COR-L47 (cell line): ENCODE data around the gene APOBEC3B.
"Not testable (repeated sequence)": the region's sequence is repeated elsewhere in the genome, so short reads cannot be mapped to it uniquely, and the experiment has no call there.

ENCODE experiments used
- DNase-seq: peaks from one replicate; lab custom pipeline; 2025; lab: John Stamatoyannopoulos, UW

The APOBEC3B gene

DNA sequence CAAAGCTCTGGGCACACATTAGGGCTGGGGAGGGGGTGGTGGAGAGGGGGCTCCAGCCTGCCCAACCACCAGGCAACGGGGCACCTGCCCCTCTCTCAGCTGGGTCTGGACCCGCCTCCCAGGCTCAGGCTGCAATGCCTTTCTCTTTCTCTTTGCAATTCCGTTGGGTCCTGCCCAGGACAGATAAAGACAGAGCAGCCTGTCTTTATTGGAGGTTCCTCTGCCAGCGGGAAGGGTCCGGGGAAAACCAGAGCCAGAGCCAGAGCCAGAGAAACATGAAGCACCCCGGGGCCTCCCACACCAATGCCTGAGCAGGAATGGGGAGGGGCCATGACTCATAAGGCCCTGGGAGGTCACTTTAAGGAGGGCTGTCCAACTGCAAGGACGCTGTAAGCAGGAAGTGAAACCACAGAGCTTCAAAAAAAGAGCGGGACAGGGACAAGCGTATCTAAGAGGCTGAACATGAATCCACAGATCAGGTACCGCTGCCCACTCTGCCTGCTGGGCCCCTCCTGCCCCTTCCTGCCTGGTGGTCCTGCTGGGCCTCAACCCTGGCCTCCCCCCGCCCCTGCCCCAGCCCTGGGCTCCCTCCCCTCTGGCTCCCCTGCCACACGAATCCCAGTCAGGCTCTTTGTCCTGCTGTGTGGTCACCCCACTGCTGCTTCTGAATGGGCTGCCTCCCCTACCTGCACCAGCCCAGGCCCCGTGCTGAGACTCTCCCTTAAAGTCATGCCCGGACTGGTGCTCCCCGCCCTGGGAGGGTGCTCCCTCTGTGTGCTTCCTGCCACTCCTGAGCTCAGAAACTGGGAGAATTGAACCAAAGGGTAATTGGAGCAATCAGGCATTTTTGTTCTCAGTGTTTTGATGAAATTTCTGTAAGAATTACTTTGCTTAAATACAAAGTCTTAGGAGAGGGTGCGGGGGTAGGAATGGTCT is at the start of gene APOBEC3B:
Gene APOBEC3B, plus strand, starts transcription at position 356 of the 936 bp plus-strand sequence. Its CDS starts 107 bp downstream, at position 463.
- peak; percentile 8 for DNase-seq

DNA sequence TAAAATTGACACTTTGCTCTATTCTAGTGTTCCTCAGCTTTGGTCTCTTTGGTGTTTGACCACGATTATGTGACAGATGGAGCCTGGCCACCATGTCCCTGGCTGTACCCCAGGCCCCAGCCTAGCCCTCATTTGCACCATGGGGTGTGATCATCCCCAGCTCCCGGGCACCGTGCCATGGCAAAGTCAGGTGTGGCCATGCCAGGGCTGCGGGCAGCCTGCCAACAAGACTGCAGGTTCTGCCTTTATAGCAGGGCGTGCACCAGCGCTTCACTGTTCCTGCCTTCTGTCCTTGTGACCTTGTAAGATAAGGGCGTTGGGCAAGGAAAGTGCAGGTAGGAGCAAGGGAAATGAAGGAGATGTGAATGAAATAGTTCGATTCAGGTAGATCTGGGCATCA is 47.1 kb upstream of the APOBEC3B start:
- peak; percentile 100 for DNase-seq

DNA sequence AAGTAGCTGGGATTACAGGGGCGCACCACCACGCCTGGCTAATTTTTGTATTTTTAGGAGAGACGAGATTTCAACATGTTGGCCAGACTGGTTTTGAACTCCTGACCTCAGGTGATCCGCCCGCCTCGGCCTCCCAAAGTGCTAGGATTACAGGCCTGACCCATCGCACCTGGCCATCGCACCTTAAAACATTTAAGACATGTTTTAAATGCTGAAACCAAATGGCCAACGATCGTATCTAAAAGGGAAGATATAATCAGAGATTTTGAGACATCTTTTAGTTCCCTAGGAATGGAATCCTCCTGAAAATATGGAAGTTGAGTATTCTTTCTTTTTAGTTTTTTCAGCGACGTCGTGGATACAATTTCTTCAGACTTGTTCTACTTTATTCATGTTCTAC is 46.5 kb upstream of the APOBEC3B start:
- no peak for DNase-seq

DNA sequence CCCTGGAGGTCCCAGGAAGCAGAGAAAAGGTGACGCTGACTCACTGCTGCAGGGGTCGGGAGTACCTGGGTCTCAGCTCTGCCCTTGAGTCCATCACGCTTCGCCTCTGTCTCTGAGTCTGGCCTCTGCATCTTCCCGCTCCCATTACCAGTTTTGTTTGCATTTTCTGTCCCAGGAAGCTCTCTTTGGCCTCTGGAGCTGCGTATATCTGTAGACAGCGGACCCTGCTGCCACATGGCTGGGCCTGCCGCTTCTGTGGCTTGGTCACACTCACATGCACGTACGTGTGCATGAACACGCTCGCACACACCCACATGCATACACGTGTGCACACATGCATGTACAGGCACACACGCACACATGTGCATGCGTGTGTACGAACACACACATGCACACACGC is 45.6 kb upstream of the APOBEC3B start:
- DNase-seq: no peak

DNA sequence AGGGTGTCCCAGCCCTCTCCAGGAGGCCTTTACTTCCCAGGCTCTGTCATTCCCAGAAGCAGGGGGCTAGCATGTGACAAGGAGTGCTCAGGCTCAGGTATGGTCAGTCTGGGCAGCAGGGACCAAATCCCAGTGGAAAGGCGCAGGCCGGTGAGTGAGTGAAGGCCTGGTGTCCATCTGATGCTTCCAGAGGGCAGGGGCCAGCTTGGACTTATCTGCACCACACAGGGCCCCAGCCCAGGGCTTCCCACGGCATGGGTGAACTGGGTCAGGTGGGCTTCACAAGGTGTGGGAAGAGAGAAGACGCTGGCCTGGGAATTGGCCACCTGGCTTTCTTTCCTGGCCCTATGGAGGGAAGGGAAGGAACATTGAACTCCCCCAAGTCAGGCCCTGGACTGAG is 45.1 kb upstream of the APOBEC3B start:
- DNase-seq: no peak

DNA sequence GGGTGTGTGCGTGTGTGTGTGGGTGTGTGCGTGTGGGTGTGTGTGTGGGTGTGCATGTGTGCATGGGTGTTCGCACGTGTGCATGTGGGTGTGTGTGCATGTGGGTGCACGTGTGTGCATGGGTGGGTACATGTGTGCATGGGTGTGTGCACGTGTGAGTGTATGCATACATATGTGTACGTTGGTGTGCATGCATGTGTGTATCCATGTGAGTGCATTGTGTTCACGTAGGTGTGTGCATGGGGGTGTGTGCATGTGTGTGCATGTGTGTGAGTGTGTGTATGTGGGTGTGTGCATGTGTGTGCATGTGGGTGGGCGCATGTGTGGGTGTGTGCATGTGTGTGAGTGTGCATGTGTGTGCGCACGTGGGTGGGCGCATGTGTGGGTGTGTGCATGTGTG is 44.6 kb upstream of the APOBEC3B start:
- DNase-seq: no peak

DNA sequence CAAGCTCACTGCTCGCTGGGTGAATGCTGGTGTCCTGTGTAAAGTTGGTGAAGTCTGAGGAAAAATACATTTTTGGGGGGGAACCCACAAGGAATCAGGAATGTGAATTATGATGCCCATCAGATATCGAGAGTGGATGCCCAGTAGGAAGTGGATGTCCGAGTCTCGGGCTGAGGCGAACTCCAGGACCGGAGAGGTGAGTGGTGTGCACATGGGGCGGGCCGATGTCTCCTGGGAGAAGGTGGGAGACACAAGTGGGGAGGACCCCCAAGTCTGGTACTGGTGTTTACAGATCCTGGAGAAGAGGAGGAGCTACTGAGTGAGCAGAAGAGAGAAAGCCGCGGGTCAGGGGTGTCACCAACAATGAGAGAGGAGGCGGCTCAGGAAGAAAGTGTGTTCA is 43.9 kb upstream of the APOBEC3B start:
- no peak for DNase-seq

DNA sequence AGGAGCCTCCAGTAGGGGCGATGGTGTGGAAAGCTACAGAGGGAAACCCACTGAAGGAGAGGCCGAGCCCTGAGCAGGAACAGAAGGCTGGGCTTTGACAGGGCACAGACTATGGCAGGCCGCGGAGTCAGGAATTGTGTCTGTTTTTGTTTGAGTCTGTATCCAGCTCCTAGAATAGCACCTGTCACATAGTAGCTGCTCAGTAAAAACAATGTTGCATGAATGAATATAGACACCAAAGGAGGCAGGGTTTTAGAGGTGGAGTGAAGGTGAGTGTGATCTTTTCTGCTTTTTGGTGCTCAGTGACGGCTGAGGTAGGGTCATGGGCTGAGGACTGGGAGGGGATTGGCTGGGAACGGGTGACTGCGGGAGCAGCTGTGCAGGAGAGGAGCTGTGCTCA is 43.2 kb upstream of the APOBEC3B start:
- no peak for DNase-seq

DNA sequence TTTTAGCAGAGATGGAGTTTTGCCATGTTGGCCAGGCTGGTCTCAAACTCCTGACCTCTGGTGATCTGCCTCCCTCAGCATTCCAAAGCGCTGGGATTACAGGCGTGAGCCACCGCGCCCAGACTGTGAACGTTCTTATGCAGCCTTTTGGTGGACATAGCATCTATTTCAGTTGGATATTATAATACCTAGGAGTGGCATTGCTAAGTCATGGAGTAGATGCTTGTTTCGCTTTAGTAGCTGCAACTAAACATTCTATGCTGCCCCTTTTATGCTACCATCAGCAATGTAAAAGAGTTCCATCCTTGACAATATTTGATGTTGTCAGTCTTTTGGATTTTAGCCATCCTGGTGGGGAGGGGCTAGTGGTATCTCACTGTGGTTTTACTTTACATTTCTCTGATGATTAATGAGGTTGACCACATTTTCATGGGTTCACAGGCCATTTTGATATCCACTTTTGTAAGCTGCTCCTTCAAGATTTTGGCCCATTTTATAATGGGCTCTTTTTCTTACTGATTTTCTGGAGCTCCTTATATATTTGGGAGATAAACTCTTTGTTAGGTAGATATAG is 41.2 kb upstream of the APOBEC3B start:
- no peak for DNase-seq

DNA sequence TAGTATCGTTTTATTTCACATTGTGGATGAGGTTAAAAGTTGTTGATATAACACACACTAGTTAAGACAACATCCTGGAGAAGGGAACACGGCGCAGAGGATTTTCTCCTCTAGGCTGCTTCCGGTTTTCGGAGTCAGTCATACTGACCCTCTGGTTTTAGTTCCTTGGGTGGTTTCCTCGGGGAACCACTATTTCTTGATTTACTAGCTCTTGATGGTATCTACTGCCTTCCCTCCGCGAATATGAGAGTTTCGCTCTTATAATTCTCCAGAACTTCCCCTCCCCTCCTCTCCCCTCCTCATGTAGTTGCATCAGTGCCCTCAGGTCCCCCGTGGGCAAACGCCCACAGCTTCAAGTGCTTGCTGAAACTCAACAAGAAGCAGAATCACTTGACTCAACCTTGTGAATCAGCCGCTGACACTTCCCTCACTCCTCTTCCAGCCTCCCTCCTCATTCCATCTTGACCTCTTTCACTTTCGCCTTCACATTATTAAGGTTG is 40.6 kb upstream of the APOBEC3B start:
- no peak for DNase-seq

DNA sequence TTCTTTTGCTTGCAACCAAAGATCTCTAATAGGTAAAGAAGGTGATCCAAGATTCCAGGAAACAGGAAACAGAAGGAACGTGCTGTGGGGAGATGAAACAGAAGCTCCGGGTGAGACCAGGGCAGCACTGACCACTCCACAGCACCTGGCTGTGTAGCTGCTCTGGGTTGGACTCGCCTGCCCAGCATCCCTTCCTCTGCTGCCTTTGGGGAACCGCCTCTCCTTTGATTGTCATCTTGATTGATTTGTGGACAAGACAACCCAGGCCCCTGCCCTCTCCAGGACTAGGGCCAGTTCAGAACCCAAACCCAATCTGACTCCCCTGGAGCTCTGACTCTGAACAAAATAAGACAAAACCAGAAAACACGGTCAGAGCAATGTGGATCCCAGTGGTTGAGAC is 39.4 kb upstream of the APOBEC3B start:
- DNase-seq: no peak

DNA sequence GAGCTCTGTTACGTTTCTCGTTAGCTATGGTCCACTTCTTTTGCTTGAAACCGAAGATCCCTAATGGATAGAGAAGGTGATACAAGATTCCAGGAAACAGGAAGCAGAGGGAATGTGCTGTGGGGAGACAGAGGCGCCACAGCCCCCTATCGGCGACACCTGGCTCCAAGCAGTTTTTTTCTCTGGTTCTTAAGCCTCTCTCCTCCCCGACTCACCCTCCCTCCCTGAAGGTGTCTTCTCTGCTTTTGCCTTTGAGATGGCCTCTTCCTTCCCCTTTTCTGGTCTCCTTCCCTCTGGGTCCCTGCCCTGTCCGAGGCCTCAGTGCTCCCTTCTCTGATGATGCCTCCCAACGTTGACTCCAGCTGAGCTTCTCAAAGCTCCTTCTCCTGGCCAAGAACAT is 38.9 kb upstream of the APOBEC3B start:
- DNase-seq: no peak

DNA sequence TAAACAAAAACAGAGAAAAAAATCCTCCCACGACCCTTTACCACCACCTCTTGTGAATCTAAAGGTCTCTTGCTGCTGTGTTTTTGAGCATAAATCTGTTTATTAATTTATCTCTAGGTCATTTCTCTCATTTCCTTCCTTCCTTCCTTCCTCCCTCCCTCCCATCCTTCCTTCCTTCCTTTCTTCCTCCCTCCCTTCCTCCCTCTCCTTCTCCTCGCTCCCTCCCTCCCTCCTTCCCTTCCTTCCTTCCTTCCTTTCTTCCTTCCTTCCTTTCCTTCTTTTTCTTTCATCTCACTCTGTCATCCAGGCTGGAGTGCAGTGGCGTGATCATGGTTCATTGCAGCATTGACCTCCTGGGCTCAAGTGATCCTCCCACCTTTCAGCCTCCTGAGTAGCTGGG is 38.3 kb upstream of the APOBEC3B start:
- DNase-seq: no peak

DNA sequence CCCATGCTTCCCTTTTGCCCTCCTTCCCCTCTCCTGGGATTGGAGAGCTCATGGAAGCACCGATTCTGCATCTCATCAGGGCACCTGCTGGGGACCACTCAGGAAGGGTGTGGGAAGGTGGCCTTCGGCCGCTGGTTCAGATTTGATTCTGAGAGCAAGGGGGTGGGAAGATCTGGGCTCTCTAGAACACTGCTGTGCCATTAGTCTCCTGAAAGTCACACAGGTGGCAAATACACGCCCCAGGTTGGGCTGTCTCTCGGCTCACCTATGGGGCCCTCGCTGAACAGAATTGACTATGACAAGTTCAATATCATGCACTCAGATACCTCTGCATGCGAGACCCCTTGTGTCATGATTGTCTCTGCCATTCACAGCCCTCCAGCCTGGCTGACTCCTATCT is 37.5 kb upstream of the APOBEC3B start:
- no peak for DNase-seq

DNA sequence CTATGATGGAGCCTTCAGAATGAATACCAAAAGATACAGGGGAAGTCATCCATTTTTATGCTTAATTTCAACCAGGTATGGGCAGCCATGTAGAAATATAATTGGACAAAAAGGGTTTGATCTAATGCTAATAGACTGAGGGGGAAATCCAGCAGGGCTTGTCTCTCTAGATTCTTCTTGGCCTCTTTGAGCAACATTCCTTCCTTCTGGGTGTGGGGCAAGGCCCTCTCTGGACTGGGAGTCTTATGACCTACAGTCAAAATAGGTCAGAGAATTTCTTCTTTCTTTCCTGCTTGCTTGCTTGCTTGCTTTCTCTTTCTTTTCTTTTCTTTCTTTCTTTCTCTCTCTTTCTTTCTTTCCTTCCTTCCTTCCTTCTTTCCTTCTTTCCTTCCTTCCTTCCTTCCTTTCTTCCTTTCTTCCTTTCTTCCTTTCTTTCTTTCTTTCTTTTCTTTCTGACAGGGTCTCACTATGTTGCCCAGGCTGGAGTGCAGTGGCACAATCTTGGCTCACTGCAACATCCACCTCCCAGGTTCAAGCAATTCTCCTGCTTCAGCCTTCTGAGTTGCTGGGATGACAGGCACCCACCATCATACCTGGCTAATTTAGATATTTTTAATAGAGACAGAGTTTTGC is 36.3 kb upstream of the APOBEC3B start:
- not testable (repeated sequence) for DNase-seq

DNA sequence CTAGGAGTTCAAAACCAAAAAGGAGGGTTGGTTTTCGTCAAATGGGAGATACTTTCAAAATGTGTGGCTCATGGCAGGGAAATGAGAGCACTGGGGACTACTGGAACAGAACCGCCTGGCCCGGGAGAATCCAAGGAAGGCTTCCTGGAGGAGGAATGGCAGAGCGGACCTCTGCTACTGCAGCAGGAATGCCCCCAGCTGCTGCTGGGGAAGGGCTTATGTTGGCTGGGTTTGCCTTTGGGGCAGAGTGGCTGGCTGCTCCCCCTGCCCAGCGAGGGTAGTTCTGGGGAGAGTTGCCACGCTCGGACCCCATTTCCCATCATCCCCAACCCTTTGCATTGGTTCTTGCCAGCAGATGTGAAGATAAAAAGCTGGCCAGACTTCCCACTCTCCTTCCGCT is 35.4 kb upstream of the APOBEC3B start:
- DNase-seq: no peak

DNA sequence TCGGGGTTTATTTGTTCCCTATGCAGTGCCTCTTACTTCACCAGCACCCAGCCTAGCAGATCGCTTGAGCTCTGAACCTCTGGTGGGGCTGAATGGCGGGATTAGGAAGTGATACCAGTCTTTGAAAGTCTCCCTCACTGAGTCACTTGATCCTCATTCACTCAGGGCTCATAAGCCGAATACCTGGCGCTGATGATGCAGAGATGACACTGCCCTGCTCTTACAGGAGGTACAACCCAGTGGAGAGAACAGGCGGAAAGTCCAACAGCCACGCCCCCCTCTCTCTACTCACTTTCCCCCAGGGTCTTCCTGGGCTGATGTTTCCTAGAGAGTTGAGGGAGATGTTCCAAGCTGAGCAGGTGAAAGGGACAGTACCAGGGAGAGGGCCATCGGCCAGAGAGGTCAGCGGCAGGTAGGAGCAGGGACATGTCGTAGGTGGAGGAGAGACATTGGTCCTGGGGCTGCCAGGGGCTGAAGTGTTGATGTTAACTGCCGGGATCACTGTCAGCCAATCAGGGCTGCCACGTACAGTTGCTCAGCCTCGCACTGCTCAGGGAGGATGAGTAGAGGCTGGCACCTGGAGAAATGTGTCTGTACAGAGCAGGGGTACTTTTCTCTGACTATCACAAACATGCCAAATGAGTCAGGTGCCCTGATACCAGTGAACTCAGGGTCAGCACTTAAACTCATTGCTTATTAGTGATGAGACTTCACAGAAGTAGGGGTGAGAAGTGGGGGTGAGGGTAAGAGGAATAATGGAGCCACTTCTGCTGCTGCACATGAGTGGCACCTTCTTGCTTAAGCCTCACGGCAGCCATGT is 34.6 kb upstream of the APOBEC3B start:
- DNase-seq: no peak

DNA sequence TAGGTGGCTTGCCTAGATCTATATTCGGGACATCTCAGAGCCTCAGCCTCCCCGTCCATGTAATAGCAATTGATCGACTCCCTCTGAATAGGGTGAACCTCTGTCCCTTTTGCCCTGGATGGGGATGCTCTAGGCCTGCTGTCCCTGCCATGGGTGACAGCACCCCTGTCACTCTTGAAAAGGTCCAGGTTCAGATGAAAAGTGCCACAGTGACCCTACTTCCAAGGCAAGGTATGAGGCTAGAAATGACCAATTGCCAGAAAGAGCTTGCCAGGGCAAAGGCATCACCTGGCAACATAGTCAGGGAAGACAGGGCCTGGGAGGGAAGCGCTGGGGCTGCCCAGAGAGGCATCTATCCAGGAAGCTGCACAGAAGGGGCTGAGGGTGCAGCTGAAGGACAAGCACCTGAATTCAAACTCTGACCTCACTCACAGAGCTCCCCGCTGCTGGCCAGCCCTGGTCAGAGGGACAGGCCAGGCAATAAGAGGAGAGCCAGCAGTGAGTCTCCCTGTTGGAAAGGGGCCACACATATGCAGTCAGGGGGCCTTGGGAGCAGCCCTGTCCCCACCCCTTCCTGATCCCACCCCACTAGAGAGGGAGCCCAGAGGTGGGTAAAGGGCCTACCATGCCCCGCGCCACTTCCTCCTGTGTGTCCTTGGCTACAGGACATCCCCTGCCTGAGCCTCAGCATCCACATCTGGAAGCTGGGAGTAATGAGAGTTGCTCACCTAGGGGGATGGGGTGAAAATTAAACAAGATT is 33.8 kb upstream of the APOBEC3B start:
- DNase-seq: no peak

DNA sequence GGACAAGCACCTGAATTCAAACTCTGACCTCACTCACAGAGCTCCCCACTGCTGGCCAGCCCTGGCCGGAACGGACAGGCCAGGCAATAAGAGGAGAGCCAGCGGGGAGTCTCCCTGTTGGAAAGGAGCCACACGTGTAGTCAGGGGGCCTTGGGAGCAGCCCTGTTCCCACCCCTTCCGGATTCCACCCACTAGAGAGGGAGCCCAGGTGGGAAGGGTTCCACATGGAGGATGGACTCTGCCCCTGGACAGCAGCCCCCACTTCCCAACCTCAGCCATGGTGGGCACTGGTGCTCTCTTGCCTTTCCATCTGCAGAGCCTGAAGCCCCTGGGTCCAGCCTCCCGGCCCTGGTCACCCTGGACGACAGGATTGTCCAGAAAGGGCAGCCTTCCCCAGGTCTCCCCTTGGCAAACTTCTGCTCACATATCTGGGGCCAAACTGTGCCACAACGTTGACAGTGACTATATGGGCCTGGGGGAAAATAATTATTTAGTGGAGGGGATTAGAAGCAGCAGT is 32.2 kb upstream of the APOBEC3B start:
- DNase-seq: no peak

DNA sequence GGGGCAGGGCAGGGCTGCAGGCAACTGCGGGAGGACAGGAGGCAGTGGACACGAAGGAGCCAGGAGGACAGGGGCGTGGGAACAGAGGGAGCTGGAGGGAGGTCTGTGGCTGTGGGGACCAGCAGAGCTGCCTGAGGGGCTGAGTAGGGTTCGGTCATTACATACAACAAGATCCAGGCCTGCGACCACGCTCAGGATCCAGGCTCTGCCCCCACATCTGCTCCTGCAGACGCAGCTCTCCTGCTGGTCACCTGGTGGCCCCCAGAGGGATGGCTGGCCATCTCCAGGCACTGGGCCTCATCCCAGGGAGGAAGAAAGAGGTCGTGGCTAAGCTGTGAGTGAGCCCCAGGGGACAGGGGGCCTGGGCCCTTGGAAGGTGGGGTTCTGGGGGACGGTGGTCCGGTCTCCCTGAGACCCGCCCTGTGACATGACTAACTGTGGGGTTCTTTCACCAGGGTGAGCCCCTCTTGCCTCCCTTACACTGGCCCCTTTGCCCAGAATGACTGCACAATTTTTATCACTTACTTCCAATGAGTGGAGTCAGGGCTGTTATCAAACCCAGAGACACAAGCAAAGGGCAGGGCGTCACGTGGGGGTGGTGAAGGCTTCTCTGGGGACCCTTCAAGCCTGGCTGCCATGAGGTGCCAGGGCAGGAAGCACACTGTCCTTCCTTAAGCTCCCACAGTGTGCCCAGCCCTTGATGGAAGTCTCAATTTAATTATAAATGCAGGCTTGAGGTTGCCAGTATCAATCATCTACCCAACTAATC is 31.4 kb upstream of the APOBEC3B start:
- no peak for DNase-seq
